ENCODE data around the gene PLD5.
"Not testable (repeated sequence)": the region's sequence is repeated elsewhere in the genome, so short reads cannot be mapped to it uniquely, and the experiment has no call there.

Gene PLD5

DNA sequence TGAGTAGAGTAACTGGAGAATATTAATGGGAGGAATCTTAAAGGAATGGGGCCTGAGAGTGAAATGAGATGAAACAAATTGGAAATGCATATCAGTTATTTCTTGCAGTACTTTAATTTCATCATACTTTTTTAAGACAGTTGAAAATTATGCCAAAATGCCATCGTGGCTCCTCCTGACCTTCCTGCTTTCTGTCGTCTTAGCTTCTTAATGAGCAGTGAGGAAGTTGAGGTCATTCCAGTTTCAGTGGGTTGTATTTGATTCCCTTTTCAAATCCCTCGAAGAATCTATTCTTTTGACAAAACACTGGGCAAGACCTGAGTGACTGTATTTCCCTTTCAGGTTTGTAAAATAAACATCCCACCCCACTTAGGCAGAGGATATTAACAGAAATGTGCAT lies 390.7 kb downstream of the PLD5 start:
- DNase-seq = no peak

DNA sequence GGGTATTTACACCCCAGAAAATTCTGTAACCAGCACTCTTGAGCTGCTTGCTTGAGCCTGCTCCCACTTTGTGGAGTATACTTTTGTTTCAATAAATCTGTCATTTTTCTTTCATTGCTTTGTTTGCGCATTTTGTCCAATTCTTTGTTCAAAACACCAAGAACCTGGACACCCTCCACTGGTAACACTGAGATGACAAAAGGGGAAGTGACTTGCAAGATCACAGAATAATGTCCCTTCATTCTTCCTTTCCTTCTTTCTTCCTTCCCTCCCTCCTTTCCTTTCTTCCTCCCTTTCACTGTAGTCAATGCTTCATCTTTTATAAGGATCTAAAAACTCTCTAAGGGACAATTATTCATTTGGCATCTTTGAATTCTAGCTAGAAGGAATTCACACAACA lies 391.1 kb downstream of the PLD5 start:
- no peak for DNase-seq

DNA sequence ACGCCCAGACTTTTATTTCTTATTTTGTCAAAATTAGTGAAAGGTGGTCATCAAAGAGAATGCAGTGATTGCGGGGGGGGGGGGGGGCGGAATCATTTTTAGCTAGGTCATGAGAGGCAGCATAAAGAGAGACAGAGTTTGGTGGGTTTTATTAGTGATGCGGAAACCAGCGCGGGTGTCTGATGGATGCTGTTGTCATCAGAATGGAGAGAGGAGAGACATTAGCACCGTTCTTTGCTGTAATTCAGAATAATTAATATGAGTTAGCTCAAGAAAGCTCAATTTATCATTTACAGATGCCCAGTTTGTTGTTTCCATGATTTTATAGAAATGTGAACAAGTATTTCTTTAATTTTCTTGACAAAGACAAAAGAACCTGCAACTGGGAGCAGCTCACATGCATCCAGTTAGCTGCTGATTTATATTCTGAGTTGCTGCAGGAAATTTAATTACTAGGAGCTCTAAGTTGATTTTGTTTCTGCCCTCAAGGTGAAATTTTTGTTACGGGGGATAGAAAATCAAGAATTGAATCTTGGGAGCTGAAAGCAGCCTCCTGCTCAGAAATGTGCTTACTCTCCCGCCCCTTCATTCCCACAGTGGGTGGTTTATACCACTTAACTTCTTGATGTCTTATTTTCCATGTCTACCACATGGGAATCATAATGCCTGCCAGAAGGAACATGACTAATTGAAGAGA lies 392.2 kb downstream of the PLD5 start:
- DNase-seq = no peak

GRCh38 chr1:242128951-242129502 lies 395.5 kb downstream of the PLD5 start:
- no peak for DNase-seq

- no peak for DNase-seq
Observed at GRCh38 chr1:242120432-242120831, 404.1 kb downstream of the PLD5 start.

DNA sequence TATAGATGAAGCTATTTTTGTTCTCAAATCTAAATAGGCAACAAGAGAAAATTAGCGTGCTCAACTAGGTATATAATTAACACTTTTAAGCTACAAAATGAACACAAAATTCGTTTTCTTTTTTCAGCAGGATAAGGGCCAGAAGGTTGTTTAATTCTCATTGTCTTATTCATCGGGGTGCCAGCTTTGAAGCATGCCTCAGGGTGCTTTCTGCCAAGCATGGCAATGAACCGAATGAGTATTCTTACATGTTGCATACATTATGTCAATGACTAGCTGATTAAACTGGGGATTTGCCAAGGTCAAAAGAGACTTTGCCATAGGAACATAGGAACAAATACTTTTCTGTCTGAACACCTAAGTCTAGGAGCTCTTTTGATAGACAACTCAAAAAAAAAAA lies 423.6 kb downstream of the PLD5 start:
- DNase-seq = no peak

- not testable (repeated sequence) for DNase-seq
Observed at GRCh38 chr1:242097283-242097682, 427.2 kb downstream of the PLD5 start.

GRCh38 chr1:242093116-242093515 lies 431.4 kb downstream of the PLD5 start:
- DNase-seq = no peak

GRCh38 chr1:242089911-242090310 lies 434.6 kb downstream of the PLD5 start:
- no peak for DNase-seq

DNA sequence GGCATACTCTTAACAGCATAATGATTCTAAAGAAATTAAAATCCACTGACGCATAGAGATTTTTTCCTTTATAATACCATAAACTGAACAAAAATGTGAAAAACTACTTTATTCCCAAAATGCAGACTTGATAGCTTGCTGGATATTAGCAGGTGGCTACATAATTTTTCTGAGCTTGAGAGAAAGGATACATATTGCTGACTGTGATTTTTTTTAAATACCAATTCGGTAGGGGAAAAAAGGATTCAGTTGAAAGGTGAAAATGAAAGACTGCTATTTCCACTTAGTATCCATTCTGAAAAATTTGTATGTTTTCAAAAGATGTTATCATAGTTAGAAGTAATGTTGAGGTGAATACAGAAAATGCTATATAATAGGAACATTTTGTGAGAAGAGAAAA lies 435.6 kb downstream of the PLD5 start:
- no peak for DNase-seq

- DNase-seq = no peak
Observed at GRCh38 chr1:242086706-242087105, 437.8 kb downstream of the PLD5 start.

- no peak for DNase-seq
Observed at GRCh38 chr1:242086093-242086492, 438.4 kb downstream of the PLD5 start.

DNA sequence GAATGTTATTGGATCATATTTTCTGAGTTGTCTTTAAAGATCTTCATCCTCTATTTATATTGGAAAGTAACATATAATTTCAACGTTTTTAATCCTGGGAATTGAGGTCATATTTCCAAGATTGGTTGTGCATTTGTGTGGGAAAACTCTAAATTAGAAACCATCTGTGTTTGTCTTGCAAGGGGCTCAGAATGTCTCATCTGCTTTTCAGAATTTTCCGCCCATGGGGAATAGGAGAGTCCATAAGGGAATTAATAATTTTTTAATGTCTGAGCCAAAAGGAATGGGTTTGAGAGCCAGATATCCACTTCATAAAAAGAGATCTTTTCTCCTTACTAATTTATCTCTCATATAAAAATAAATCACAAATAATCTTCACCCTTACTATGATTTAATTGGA lies 440.8 kb downstream of the PLD5 start:
- no peak for DNase-seq

- DNase-seq = no peak
Observed at GRCh38 chr1:242081446-242081845, 443.1 kb downstream of the PLD5 start.

- DNase-seq = no peak
Observed at GRCh38 chr1:242065813-242066212, 458.7 kb downstream of the PLD5 start.

DNA sequence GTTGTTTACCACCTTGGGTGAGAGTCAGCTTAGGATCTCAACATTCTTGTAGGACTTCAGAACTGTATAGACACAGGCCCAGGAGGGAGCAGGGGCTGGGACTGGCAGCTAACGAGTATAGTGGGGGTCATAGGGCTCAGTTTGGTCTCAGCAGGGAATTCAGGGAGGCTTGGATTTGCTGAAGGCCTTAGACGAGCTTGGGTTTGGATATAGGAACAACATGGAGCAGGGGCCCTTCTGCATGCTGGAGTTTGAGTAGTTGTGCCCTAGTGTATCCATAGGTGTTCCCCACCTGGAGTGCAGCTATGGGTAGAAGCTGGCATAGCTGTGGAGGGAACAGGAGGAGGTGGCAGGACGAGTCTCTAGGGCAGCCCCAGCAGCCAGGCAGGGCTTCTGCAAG lies 462.2 kb downstream of the PLD5 start:
- no peak for DNase-seq

- no peak for DNase-seq
Observed at GRCh38 chr1:242059976-242060375, 464.5 kb downstream of the PLD5 start.

DNA sequence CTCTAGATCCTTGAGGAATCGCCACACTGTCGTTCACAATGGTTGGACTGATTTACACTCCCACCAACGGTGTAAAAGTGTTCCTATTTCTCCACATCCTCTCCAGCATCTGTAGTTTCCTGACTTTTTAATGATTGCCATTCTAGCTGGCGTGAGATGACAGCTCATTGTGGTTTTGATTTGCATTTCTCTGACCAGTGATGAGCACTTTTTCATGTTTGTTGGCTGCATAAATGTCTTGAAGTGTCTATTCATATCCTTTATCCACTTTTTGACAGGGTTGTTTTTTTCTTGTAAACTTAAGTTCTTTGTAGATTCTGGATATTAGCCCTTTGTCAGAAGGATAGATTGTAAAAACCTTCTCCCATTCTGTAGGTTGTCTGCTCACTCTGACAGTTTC lies 465.9 kb downstream of the PLD5 start:
- DNase-seq = not testable (repeated sequence)

DNA sequence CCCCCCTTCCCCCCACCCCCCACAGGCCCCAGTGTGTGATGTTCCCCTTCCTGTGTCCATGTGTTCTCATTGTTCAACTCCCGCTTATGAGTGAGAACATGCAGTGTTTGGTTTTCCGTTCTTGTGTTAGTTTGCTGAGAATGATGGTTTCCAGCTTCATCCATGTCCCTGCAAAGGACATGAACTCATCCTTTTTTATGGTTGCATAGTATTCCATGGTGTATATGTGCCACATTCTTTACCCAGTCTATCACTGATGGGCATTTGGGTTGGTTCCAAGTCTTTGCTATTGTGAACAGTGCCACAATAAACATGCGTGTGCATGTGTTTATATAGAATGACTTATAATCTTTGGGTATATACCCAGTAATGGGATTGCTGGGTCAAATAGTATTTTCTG lies 466.3 kb downstream of the PLD5 start:
- not testable (repeated sequence) for DNase-seq

DNA sequence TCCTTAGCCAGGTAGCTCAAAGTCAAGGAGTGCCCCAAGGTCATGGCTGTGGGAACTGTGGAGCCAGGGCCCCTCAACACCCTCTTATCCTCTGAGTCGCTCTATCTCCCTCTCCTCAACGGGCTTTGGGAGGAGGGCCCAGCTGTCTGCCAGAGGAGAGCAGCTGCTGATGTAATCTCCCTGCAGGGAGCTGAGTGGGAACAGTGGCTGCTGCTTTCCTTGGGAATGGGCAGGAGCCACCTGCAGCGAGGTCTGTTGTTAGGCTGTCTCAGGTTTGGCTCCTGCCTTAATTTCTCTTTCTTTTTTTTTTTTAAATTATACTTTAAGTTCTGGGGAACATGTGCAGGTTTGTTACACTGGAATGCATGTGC lies 466.8 kb downstream of the PLD5 start:
- no peak for DNase-seq

- DNase-seq = no peak
Observed at GRCh38 chr1:242056988-242057744, 467.3 kb downstream of the PLD5 start.

GRCh38 chr1:242055749-242056320 lies 468.7 kb downstream of the PLD5 start:
- DNase-seq = no peak

GRCh38 chr1:242043165-242043564 lies 481.3 kb downstream of the PLD5 start:
- DNase-seq = no peak

DNA sequence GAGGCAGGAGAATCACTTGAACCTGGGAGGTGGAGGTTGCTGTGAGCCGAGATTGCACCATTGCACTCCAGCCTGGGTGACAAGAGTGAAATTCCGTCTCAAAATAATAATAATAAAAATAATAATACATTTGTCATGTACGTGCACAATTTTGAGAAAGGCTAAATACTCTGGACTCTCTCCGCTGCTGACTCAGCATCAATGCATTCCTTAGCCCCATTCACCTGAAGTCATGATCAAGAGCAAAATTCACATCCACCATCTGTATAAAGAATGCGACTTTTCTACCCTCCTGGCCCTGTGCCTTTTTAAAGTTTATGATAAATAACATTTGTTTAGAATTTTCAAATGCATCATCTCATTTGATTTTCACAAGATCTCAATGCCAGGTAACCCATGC lies 490.1 kb downstream of the PLD5 start:
- DNase-seq = no peak

Data from activated CD4-positive, alpha-beta T cell treated with anti-CD3 and anti-CD28 coated beads, Interleukin-2, amount 50 U/mL, for 48 hours (primary cell).